ENCODE results near the gene HINT1.
"Not testable (repeated sequence)": the region's sequence is repeated elsewhere in the genome, so short reads cannot be mapped to it uniquely, and the experiment has no call there.

Gene HINT1

DNA sequence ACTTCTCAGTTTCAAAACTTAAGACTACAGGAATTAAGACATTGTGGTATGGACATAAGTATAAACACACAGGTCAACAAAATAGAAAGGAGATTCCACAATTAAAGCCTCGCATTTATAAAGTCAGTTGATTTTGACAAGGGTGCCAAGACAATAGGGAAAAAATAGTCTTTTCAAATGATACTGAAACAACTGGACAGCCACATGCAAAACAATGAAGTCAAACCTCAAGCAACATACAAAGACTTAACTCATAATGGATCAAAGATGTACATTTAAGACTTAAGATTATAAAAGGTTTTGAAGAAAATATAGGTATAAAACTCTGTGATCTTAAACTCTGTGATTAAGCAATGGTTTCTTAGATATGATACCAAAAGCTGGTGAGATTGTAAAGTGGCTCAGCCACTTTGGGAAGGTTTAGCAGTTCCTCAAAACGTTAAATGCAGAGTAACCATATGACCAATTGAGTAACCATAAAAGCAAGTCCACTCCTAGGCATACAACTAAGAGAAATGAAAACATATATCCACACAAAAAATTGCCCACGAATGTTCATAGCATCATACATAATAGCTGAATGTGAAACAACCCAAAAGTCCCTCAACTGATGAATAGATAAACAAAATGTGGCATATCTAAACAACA is 22.0 kb downstream of the HINT1 start:
- Histone ChIP-seq H3K4me3 (ENCODE audit: low read length, poor library complexity, severe bottlenecking) (no peak overlapping the region), H3K79me2 (ENCODE audit: insufficient read depth, low read length) (no peaks in the 10 kb centered on the region), H3K36me3 (ENCODE audit: insufficient read depth, low read length) (no peaks in the 10 kb centered on the region), H3K9me2 (replicated peaks; ENCODE audit: low read depth, low read length) (no peaks in the 10 kb centered on the region), H4K20me1 (ENCODE audit: insufficient read depth, low read length, poor library complexity, severe bottlenecking) (no peaks in the 10 kb centered on the region), H3K4me2 (ENCODE audit: low read depth, low read length, poor library complexity, severe bottlenecking) (no peak overlapping the region), H3K9ac (ENCODE audit: low read depth, low read length, poor library complexity, severe bottlenecking) (no peak overlapping the region), H3K9me3 (ENCODE audit: insufficient read depth, low read depth, low read length) (no peaks in the 10 kb centered on the region), H2AFZ (ENCODE audit: low read length) (no peak overlapping the region), H3F3A (ENCODE audit: low read depth) (no peaks in the 10 kb centered on the region), H3K4me1 (ENCODE audit: insufficient read depth, low read length, poor library complexity, severe bottlenecking) (no peaks in the 10 kb centered on the region), H3K27me3 (ENCODE audit: insufficient read depth, low read length, poor library complexity, severe bottlenecking) (no peaks in the 10 kb centered on the region)
- no peak for TF ChIP-seq EZH2phosphoT487 (IDR thresholded peaks at IDR 0.05; ENCODE audit: borderline replicate concordance)
- TF ChIP-seq, protein P1, sequence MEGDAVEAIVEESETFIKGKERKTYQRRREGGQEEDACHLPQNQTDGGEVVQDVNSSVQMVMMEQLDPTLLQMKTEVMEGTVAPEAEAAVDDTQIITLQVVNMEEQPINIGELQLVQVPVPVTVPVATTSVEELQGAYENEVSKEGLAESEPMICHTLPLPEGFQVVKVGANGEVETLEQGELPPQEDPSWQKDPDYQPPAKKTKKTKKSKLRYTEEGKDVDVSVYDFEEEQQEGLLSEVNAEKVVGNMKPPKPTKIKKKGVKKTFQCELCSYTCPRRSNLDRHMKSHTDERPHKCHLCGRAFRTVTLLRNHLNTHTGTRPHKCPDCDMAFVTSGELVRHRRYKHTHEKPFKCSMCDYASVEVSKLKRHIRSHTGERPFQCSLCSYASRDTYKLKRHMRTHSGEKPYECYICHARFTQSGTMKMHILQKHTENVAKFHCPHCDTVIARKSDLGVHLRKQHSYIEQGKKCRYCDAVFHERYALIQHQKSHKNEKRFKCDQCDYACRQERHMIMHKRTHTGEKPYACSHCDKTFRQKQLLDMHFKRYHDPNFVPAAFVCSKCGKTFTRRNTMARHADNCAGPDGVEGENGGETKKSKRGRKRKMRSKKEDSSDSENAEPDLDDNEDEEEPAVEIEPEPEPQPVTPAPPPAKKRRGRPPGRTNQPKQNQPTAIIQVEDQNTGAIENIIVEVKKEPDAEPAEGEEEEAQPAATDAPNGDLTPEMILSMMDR (conservative IDR thresholded peaks at IDR 0.05; ENCODE audit: low read length), result no peak

DNA sequence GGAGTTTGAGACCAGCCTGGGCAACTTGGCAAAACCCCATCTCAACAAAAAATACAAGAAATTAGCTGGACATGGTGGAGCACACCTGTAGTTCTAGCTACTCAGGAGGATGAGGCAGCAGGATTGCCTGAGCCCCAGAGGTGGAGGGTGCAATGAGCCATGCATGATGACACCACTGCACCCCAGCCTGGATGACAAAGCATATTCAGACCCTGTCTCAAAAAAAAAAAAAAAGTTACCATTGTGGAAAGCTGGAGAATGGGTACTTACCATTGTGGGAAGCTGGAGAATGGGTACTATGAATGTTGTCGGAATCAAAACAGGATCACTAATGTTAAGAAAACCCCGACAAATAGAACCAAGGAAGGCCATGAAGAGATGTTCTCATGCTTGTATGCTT is 25.7 kb downstream of the HINT1 start:
- no peak overlapping the region for H3K9ac ChIP-seq (ENCODE audit: low read depth, low read length, poor library complexity, severe bottlenecking)
- H3K27me3 ChIP-seq (ENCODE audit: insufficient read depth, low read length, poor library complexity, severe bottlenecking), result no peaks in the 10 kb centered on the region
- no peaks in the 10 kb centered on the region for H3K79me2 ChIP-seq (ENCODE audit: insufficient read depth, low read length)
- no peak overlapping the region for H3K4me3 ChIP-seq (ENCODE audit: low read length, poor library complexity, severe bottlenecking)
- H3F3A ChIP-seq (ENCODE audit: low read depth), result no peaks in the 10 kb centered on the region
- H3K9me3 ChIP-seq (ENCODE audit: insufficient read depth, low read depth, low read length), result no peaks in the 10 kb centered on the region
- no peak overlapping the region for H3K4me2 ChIP-seq (ENCODE audit: low read depth, low read length, poor library complexity, severe bottlenecking)
- no peak overlapping the region for H2AFZ ChIP-seq (ENCODE audit: low read length)
- TF ChIP-seq EZH2phosphoT487 (IDR thresholded peaks at IDR 0.05; ENCODE audit: borderline replicate concordance), result no peak
- no peaks in the 10 kb centered on the region for H3K9me2 ChIP-seq (replicated peaks; ENCODE audit: low read depth, low read length)
- no peaks in the 10 kb centered on the region for H4K20me1 ChIP-seq (ENCODE audit: insufficient read depth, low read length, poor library complexity, severe bottlenecking)
- H3K36me3 ChIP-seq (ENCODE audit: insufficient read depth, low read length), result no peaks in the 10 kb centered on the region
- H3K4me1 ChIP-seq (ENCODE audit: insufficient read depth, low read length, poor library complexity, severe bottlenecking), result no peaks in the 10 kb centered on the region

DNA sequence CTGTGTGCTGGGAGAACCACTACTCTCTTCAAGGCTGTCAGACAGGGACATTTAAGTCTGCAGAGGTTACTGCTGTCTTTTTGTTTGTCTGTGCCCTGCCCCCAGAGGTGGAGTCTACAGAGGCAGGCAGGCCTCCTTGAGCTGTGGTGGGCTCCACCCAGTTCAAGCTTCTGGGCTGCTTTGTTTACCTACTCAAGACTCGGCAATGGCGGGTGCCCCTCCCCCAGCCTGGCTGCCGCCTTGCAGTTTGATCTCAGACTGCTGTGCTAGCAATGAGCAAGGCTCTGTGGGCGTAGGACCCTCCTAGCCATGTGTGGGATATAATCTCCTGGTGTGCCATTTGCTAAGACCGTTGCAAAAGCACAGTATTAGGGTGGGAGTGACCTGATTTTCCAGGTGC is 26.6 kb downstream of the HINT1 start:
- H3K4me1 ChIP-seq (ENCODE audit: insufficient read depth, low read length, poor library complexity, severe bottlenecking); H3K4me3 ChIP-seq (ENCODE audit: low read length, poor library complexity, severe bottlenecking); H3K9me3 ChIP-seq (ENCODE audit: insufficient read depth, low read depth, low read length); H3K9ac ChIP-seq (ENCODE audit: low read depth, low read length, poor library complexity, severe bottlenecking); H2AFZ ChIP-seq (ENCODE audit: low read length); H3K4me2 ChIP-seq (ENCODE audit: low read depth, low read length, poor library complexity, severe bottlenecking); H3K79me2 ChIP-seq (ENCODE audit: insufficient read depth, low read length); H3F3A ChIP-seq (ENCODE audit: low read depth); H4K20me1 ChIP-seq (ENCODE audit: insufficient read depth, low read length, poor library complexity, severe bottlenecking); H3K27me3 ChIP-seq (ENCODE audit: insufficient read depth, low read length, poor library complexity, severe bottlenecking); H3K36me3 ChIP-seq (ENCODE audit: insufficient read depth, low read length); H3K9me2 ChIP-seq (replicated peaks; ENCODE audit: low read depth, low read length): not testable (repeated sequence)

DNA sequence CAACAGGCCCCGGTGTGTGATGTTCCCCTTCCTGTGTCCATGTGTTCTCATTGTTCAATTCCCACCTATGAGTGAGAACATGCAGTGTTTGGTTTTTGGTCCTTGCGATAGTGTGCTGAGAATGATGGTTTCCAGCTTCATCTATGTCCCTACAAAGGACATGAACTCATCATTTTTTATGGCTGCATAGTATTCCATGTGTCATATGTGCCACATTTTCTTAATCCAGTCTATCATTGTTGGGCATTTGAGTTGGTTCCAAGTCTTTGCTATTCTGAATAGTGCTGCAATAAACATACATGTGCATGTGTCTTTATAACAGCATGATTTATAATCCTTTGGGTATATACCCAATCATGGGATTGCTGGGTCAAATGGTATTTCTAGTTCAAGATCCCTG is 32.0 kb downstream of the HINT1 start:
- not testable (repeated sequence) for H3K36me3 ChIP-seq (ENCODE audit: insufficient read depth, low read length); H3K4me3 ChIP-seq (ENCODE audit: low read length, poor library complexity, severe bottlenecking)

More for the DNA sequence above, 32.0 kb downstream of the HINT1 start:
- H3K9me3 ChIP-seq (ENCODE audit: insufficient read depth, low read depth, low read length); H3K79me2 ChIP-seq (ENCODE audit: insufficient read depth, low read length); H3F3A ChIP-seq (ENCODE audit: low read depth); H2AFZ ChIP-seq (ENCODE audit: low read length); H3K27me3 ChIP-seq (ENCODE audit: insufficient read depth, low read length, poor library complexity, severe bottlenecking); H3K4me1 ChIP-seq (ENCODE audit: insufficient read depth, low read length, poor library complexity, severe bottlenecking); H4K20me1 ChIP-seq (ENCODE audit: insufficient read depth, low read length, poor library complexity, severe bottlenecking); H3K9me2 ChIP-seq (replicated peaks; ENCODE audit: low read depth, low read length); H3K4me2 ChIP-seq (ENCODE audit: low read depth, low read length, poor library complexity, severe bottlenecking); H3K9ac ChIP-seq (ENCODE audit: low read depth, low read length, poor library complexity, severe bottlenecking): not testable (repeated sequence)
